Activated CD8-positive, alpha-beta memory T cell treated with anti-CD3 and anti-CD28 coated beads, Interleukin-2, amount 50 U/mL, for 4 hours (primary cell): Measurements from ENCODE around the gene FAM184B.
"Not testable (repeated sequence)": the region's sequence is repeated elsewhere in the genome, so short reads cannot be mapped to it uniquely, and the experiment has no call there.

ENCODE experiments used
- DNase-seq: peaks from one replicate; pipeline ENCODE4 v3.0.0-alpha.2; 2020

The FAM184B gene

GRCh38 chr4:17680559-17681280 is 100.7 kb downstream of the FAM184B start:
- DNase-seq = no peak

GRCh38 chr4:17670423-17670822 is 111.0 kb downstream of the FAM184B start:
- no peak for DNase-seq

GRCh38 chr4:17667653-17668201 is 113.7 kb downstream of the FAM184B start:
- no peak for DNase-seq

- DNase-seq = no peak
These were observed 114.2 kb downstream of the FAM184B start for GRCh38 chr4:17667253-17667652.

- no peak for DNase-seq
These were observed 115.6 kb downstream of the FAM184B start for GRCh38 chr4:17665852-17666251.

- no peak for DNase-seq
These were observed 116.1 kb downstream of the FAM184B start for GRCh38 chr4:17665346-17665745.

- DNase-seq = no peak
These were observed 116.7 kb downstream of the FAM184B start for GRCh38 chr4:17664755-17665154.

GRCh38 chr4:17662694-17663093 is 118.7 kb downstream of the FAM184B start:
- DNase-seq = no peak

GRCh38 chr4:17659196-17659595 is 122.2 kb downstream of the FAM184B start:
- DNase-seq = not testable (repeated sequence)

GRCh38 chr4:17657849-17658248 is 123.6 kb downstream of the FAM184B start:
- DNase-seq = no peak

GRCh38 chr4:17657090-17657489 is 124.3 kb downstream of the FAM184B start:
- no peak for DNase-seq

GRCh38 chr4:17654701-17655100 is 126.7 kb downstream of the FAM184B start:
- no peak for DNase-seq

- DNase-seq = no peak
These were observed 131.0 kb downstream of the FAM184B start for GRCh38 chr4:17650406-17650805.

GRCh38 chr4:17647927-17648326 is 133.5 kb downstream of the FAM184B start:
- no peak for DNase-seq

- DNase-seq = no peak
These were observed 134.1 kb downstream of the FAM184B start for GRCh38 chr4:17647176-17647806.

GRCh38 chr4:17646693-17647092 is 134.7 kb downstream of the FAM184B start:
- DNase-seq = no peak

GRCh38 chr4:17642398-17642783 is 139.0 kb downstream of the FAM184B start:
- no peak for DNase-seq

GRCh38 chr4:17639136-17639535 is 142.3 kb downstream of the FAM184B start:
- no peak for DNase-seq

- peak; percentile 71 for DNase-seq
These were observed 144.5 kb downstream of the FAM184B start for GRCh38 chr4:17636696-17637622.

- no peak for DNase-seq
These were observed 145.1 kb downstream of the FAM184B start for GRCh38 chr4:17636341-17636695.

GRCh38 chr4:17635056-17635455 is 146.4 kb downstream of the FAM184B start:
- no peak for DNase-seq

GRCh38 chr4:17633600-17633999 is 147.8 kb downstream of the FAM184B start:
- no peak for DNase-seq

- no peak for DNase-seq
These were observed 151.2 kb downstream of the FAM184B start for GRCh38 chr4:17630228-17630627.
